Left ventricle myocardium inferior (tissue), 1 donor: ENCODE results near the gene FASN. TPM values are rescaled to one million over a fixed set of nuclear protein-coding genes. Genes with fewer than 3 reads are reported as not detected.

Source experiments
- DNase-seq: peaks from one replicate; pipeline ENCODE4 v3.0.0-alpha.2; 2020
- H3K27ac ChIP-seq: fragments of 200-600 bp; replicated peaks from 2 replicates; pipeline ENCODE4 v1.8.0; 2021
- H3K27me3 ChIP-seq: fragments of 200-600 bp; 2 replicates; pipeline ENCODE4 v1.8.0; 2021; ENCODE audit warnings: low read depth
- H3K36me3 ChIP-seq: fragments of 200-600 bp; 2 replicates; pipeline ENCODE4 v1.8.0; 2021
- H3K4me1 ChIP-seq: fragments of 200-600 bp; 2 replicates; pipeline ENCODE4 v1.8.0; 2021
- H3K4me3 ChIP-seq: fragments of 200-600 bp; 2 replicates; pipeline ENCODE4 v1.8.0; 2021; ENCODE audit warnings: mild to moderate bottlenecking, moderate library complexity
- H3K9me3 ChIP-seq: fragments of 200-600 bp; replicated peaks from 2 replicates; pipeline ENCODE4 v1.8.0; 2021
- intact Hi-C: fragments of 100-400 bp; cut with micrococcal nuclease; formaldehyde crosslinking; loops from one replicate; pipeline ENCODE4 v1.11.0; 2022
- total RNA-seq: library from RNA; stranded (reverse); fragmentation: NEBNext Ultra II Directional; extraction: Animal tissue kit (Norgen Biotek cat#: 25700); gene quantifications from one replicate; pipeline ENCODE4 v1.2.1, GENCODE V29; 2021
- TF ChIP-seq, protein P1 (sequence below): fragments of 200-600 bp; IDR thresholded peaks from 2 replicates; pipeline ENCODE4 v1.8.0; 2021; ENCODE audit warnings: antibody characterized with exemption, mild to moderate bottlenecking, borderline replicate concordance
- donor health status: DM: no; HTN: yes; CAD: no; lungs with severe emphysema.

The FASN gene
- total RNA-seq, 1 donor from 2014 or later = 13.6 TPM

DNA sequence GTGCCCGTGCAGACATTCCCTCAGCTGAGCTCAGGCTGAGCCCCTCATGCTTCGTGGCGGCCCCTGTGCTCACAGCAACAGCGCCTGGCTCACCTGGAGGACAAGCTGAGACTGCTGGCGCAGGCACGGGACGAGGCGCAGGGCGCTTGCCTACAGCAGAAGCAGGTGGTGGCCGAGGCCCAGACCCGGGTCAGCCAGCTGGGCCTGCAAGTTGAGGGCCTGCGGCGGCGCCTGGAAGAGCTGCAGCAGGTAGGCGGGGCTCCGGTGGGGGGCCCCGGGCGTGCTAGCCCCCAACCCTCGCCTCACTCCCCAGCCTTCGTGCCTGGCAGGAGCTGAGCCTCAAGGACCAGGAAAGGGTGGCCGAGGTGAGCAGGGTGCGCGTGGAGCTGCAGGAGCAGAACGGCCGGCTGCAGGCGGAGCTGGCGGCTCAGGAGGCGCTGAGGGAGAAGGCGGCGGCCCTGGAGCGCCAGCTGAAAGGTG lies 68.0 kb downstream of the FASN start:
- H3K27ac ChIP-seq = no peak overlapping the region
- H3K4me3 ChIP-seq = peak overlapping the region; percentile 68
- H3K9me3 ChIP-seq = no peaks in the 10 kb centered on the region
- TF ChIP-seq, protein P1, sequence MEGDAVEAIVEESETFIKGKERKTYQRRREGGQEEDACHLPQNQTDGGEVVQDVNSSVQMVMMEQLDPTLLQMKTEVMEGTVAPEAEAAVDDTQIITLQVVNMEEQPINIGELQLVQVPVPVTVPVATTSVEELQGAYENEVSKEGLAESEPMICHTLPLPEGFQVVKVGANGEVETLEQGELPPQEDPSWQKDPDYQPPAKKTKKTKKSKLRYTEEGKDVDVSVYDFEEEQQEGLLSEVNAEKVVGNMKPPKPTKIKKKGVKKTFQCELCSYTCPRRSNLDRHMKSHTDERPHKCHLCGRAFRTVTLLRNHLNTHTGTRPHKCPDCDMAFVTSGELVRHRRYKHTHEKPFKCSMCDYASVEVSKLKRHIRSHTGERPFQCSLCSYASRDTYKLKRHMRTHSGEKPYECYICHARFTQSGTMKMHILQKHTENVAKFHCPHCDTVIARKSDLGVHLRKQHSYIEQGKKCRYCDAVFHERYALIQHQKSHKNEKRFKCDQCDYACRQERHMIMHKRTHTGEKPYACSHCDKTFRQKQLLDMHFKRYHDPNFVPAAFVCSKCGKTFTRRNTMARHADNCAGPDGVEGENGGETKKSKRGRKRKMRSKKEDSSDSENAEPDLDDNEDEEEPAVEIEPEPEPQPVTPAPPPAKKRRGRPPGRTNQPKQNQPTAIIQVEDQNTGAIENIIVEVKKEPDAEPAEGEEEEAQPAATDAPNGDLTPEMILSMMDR = no peak
- no peak for DNase-seq
- intact Hi-C loops = loop anchor here (5.0 kb wide), 1 partner anchor 117 kb away; no protein-coding TSS in a partner anchor
- peaks cover 30% of the 10 kb centered on the region for H3K4me1 ChIP-seq
- H3K36me3 ChIP-seq = no peaks in the 10 kb centered on the region
- H3K27me3 ChIP-seq = peaks cover 9% of the 10 kb centered on the region

- intact Hi-C loops = no loop called here
- TF ChIP-seq, protein P1 = no peak
- H3K4me3 ChIP-seq = no peak overlapping the region
- no peaks in the 10 kb centered on the region for H3K36me3 ChIP-seq
- no peaks in the 10 kb centered on the region for H3K9me3 ChIP-seq
- DNase-seq = peak; percentile 50
- peaks cover 31% of the 10 kb centered on the region for H3K4me1 ChIP-seq
- H3K27me3 ChIP-seq = peaks cover 9% of the 10 kb centered on the region
- H3K27ac ChIP-seq = peak overlapping the region; percentile 12
These were observed 68.6 kb downstream of the FASN start for GRCh38 chr17:82029391-82029790.

GRCh38 chr17:82028966-82029365 lies 69.1 kb downstream of the FASN start:
- H3K36me3 ChIP-seq = no peaks in the 10 kb centered on the region
- peaks cover 9% of the 10 kb centered on the region for H3K27me3 ChIP-seq
- TF ChIP-seq, protein P1 = no peak
- intact Hi-C loops = no loop called here
- no peaks in the 10 kb centered on the region for H3K9me3 ChIP-seq
- no peak overlapping the region for H3K27ac ChIP-seq
- H3K4me3 ChIP-seq = no peak overlapping the region
- peaks cover 35% of the 10 kb centered on the region for H3K4me1 ChIP-seq
- DNase-seq = no peak

Other genes starting within 250 kb of the FASN start
- 267 TPM for gene P4HB, start 237.7 kb downstream of the FASN start, total RNA-seq
- gene ARHGDIA, start 226.9 kb downstream of the FASN start, total RNA-seq = 95.1 TPM
- 32.1 TPM for gene ALYREF, start 206.7 kb downstream of the FASN start, total RNA-seq
- gene ANAPC11, start 206.5 kb downstream of the FASN start, total RNA-seq = 161 TPM
- gene NPB, start 196.0 kb downstream of the FASN start, total RNA-seq = 0.19 TPM
- 48.1 TPM for gene PCYT2, start 186.8 kb downstream of the FASN start, total RNA-seq
- gene SIRT7, start 180.1 kb downstream of the FASN start, total RNA-seq = 8.5 TPM
- 24.3 TPM for gene MAFG, start 170.5 kb downstream of the FASN start, total RNA-seq
- 3.8 TPM for gene PYCR1, start 160.9 kb downstream of the FASN start, total RNA-seq
- 7.2 TPM for gene MYADML2, start 151.0 kb downstream of the FASN start, total RNA-seq
- gene NOTUM, start 137.0 kb downstream of the FASN start, total RNA-seq = not detected
- gene ASPSCR1, start 120.6 kb downstream of the FASN start, total RNA-seq = 27.5 TPM
- gene CENPX, start 75.4 kb downstream of the FASN start, total RNA-seq = 26.3 TPM
- 4.3 TPM for gene LRRC45, start 74.9 kb downstream of the FASN start, total RNA-seq
- 0.82 TPM for gene RAC3, start 66.6 kb downstream of the FASN start, total RNA-seq
- 219 TPM for gene DCXR, start 60.5 kb downstream of the FASN start, total RNA-seq
- gene RFNG, start 46.4 kb downstream of the FASN start, total RNA-seq = 21.1 TPM
- gene GPS1, start 46.3 kb downstream of the FASN start, total RNA-seq = 85.9 TPM
- 64.6 TPM for gene DUS1L, start 32.4 kb downstream of the FASN start, total RNA-seq
- gene CCDC57, start 114.6 kb upstream of the FASN start, total RNA-seq = 8.1 TPM
- gene SLC16A3, start 130.8 kb upstream of the FASN start, total RNA-seq = 8.5 TPM
- gene CSNK1D, start 175.5 kb upstream of the FASN start, total RNA-seq = 61.8 TPM
- 0.47 TPM for gene CD7, start 219.4 kb upstream of the FASN start, total RNA-seq
- 3.9 TPM for gene SECTM1, start 235.5 kb upstream of the FASN start, total RNA-seq